Heart left ventricle (tissue), 16 donors: ENCODE data around the gene SYNPO2. TPM values are rescaled to one million over a fixed set of nuclear protein-coding genes. Genes with fewer than 3 reads are reported as not detected.

ENCODE experiments used
- ATAC-seq, 4 donors: fragments of 200-7000 bp; cut with Tn5 transposase; one replicate each; pipeline ENCODE4 v1.9.1; 2020 to 2022; ENCODE audit warnings: moderate library complexity in 4 of 4, mild to moderate bottlenecking in 3 of 4, moderate number of reproducible peaks in 1 of 4
- DNase-seq, 5 donors: peaks; one replicate each; pipeline ENCODE4 v3.0.0-alpha.2; 2020
- H3K27ac ChIP-seq, 12 donors: fragments of 200-600 bp; sonication (generic) in 4 of 12; one replicate each; pipeline versions ENCODE4 v1.5.0 to v1.8.0; 2016 to 2022; ENCODE audit warnings: mild to moderate bottlenecking in 2 of 12
- H3K27me3 ChIP-seq, 9 donors: fragments of 200-600 bp; sonication (generic) in 2 of 9; one replicate each; pipeline versions ENCODE4 v1.5.1 to v1.8.0; 2016 to 2022; ENCODE audit warnings: mild to moderate bottlenecking in 3 of 9
- H3K36me3 ChIP-seq, 9 donors: fragments of 200-600 bp; sonication (generic) in 2 of 9; one replicate each; pipeline versions ENCODE4 v1.5.0 to v1.8.0; 2018 to 2022; ENCODE audit warnings: mild to moderate bottlenecking in 2 of 9
- H3K4me1 ChIP-seq, 12 donors: fragments of 200-600 bp; sonication (generic) in 4 of 12; one replicate each; pipeline versions ENCODE4 v1.5.0 to v1.8.0; 2016 to 2022; ENCODE audit warnings: mild to moderate bottlenecking in 3 of 12
- H3K4me3 ChIP-seq, 12 donors: fragments of 200-600 bp; sonication (generic) in 4 of 12; one replicate each; pipeline versions ENCODE4 v1.5.0 to v1.8.0; 2017 to 2022; ENCODE audit warnings: mild to moderate bottlenecking in 9 of 12, moderate library complexity in 4 of 12
- H3K9me3 ChIP-seq, 12 donors: fragments of 200-600 bp; sonication (generic) in 4 of 12; one replicate each; pipeline versions ENCODE4 v1.5.0 to v1.8.0; 2016 to 2022; ENCODE audit warnings: mild to moderate bottlenecking in 1 of 12
- CTCF ChIP-seq, 12 donors: fragments of 200-600 bp; sonication (generic) in 4 of 12; IDR thresholded peaks; one replicate each; pipeline versions ENCODE4 v1.5.0 to v1.8.0; 2018 to 2022; ENCODE audit warnings: antibody characterized with exemption in 12 of 12, mild to moderate bottlenecking in 5 of 12
- POLR2A ChIP-seq, 2 donors: fragments of 450-650 bp; IDR thresholded peaks; one replicate each; pipeline ENCODE4 v1.6.1; 2017; ENCODE audit warnings: antibody characterized with exemption in 2 of 2, mild to moderate bottlenecking in 2 of 2, moderate library complexity in 2 of 2
- WGBS, 4 donors: extraction: QIAGEN DNeasy Blood & Tissue Kit in 2 of 4; methylation state at CpG; one replicate each; pipeline versions ENCODE4 v1.1.5 to v1.1.7; 2013 to 2018; 5-methylcytosine and 5-hydroxymethylcytosine counted together
- intact Hi-C, 10 donors: fragments of 100-400 bp; cut with DNase I; formaldehyde crosslinking; loops; one replicate each; pipeline versions ENCODE4 v1.11.1 to v1.14.2; 2022
- polyA plus RNA-seq, 2 donors: library from polyadenylated mRNA; stranded (reverse); fragments of 200-250 nt; gene quantifications; one replicate each; pipeline ENCODE4 v1.2.3, GENCODE V29; 2013
- total RNA-seq, 9 donors: library from RNA; depleted of rRNA in 2 of 9; stranded (reverse); fragments of >200 nt in 2 of 9; fragmentation: NEBNext Ultra II Directional in 3 of 9; extraction: Animal tissue kit (Norgen Biotek cat#: 25700) in 3 of 9; gene quantifications; one replicate each; pipeline versions ENCODE4 v1.1.0 to v1.2.4, GENCODE V29; 2016 to 2023
- donor health status: ischemic (EF 13 %, LVEDD 7.1; RV severe dilation, severe dysfunction).
- donor health status: healthy with polysubstance abuse.
- donor health status: DM: no; HTN: yes; CAD: no.
- donor health status: DM: no; HTN: no; CAD: no.
- donor health status: ischemic (EF 25% LVEDD 6.9; RV normal size, moderate dysfunction).
- donor health status: ischemic (EF 25% LVEDD 5.7; RV mildly dilated, moderate dysfunction).
- donor health status: healthy.
- donor health status: DM: yes; HTN: yes; CAD: no.
- donor health status: ischemic (EF 35%, LVEDD 5.7; RV mildly dilated, moderate dysfunction).
- donor health status: nonischemic (EF 11% LVEDD 7.7; RV severe dilation, severe dysfunction).
- donor health status: DM: yes; HTN: yes; CAD: no.
- donor health status: PGD.
- donor health status: ischemic (EF 29% LVEDD 5.4; RV normal size, mild dysfunction).
- donor health status: nonischemic (EF 23%, LVEDD 6.1; RV moderate dilation, normal function).

The SYNPO2 gene
- total and polyA plus RNA-seq, 11 donors: 31.2 to 290 (median 231) TPM

- DNase-seq (no peak), ATAC-seq (no peak)
- peaks cover 0 to 68% (median 43%) of the 10 kb centered on the region in 12 donors for H3K4me1 ChIP-seq
- H3K4me3 ChIP-seq: no peak overlapping the region
- H3K27me3 ChIP-seq: no peaks in the 10 kb centered on the region
- no peak for TF ChIP-seq CTCF (IDR thresholded peaks at IDR 0.05)
- TF ChIP-seq POLR2A (IDR thresholded peaks at IDR 0.05): no peak
- no peaks in the 10 kb centered on the region for H3K9me3 ChIP-seq
- intact Hi-C loops: no loop called here
- H3K27ac ChIP-seq: peak overlapping the region in 6 of 12 donors; percentile 86 to 94 (median 90)
- WGBS, 4 donors: 78 to 86% (median 79%) methylated on average over 4 of the region's 4 CpGs
- H3K36me3 ChIP-seq: peaks cover 0 to 10% (median 0%) of the 10 kb centered on the region in 9 donors
These were observed 135.4 kb downstream of the SYNPO2 start for GRCh38 chr4:119024102-119024501.

GRCh38 chr4:119025420-119025819 lies 136.8 kb downstream of the SYNPO2 start:
- peaks cover 0 to 16% (median 7%) of the 10 kb centered on the region in 9 donors for H3K36me3 ChIP-seq
- peak overlapping the region; percentile 19 to 94 (median 87) for H3K27ac ChIP-seq
- 24 to 33% (median 32%) methylated on average over 4 of the region's 4 CpGs for WGBS, 4 donors
- H3K9me3 ChIP-seq: no peaks in the 10 kb centered on the region
- peak overlapping the region in 4 of 12 donors; percentile 2 to 38 (median 10) for H3K4me3 ChIP-seq
- H3K4me1 ChIP-seq: peaks cover 0 to 62% (median 40%) of the 10 kb centered on the region in 12 donors
- H3K27me3 ChIP-seq: no peaks in the 10 kb centered on the region
- DNase-seq (no peak), ATAC-seq (peak in 2 of 4 donors; percentile 48 to 52)
- intact Hi-C loops: loop anchor here in 4 of 10 donors (5.0 kb wide), 3 partner anchors 33 to 43 kb away; no protein-coding TSS in a partner anchor
- TF ChIP-seq CTCF (IDR thresholded peaks at IDR 0.05) (no peak), POLR2A (IDR thresholded peaks at IDR 0.05) (no peak)

- WGBS, 4 donors: 19 to 36% (median 31%) methylated on average over 4 of the region's 4 CpGs
- TF ChIP-seq POLR2A (IDR thresholded peaks at IDR 0.05): no peak
- no peak for TF ChIP-seq CTCF (IDR thresholded peaks at IDR 0.05)
- peak overlapping the region in 5 of 12 donors; percentile 4 to 43 (median 13) for H3K4me3 ChIP-seq
- H3K27ac ChIP-seq: peak overlapping the region; percentile 19 to 94 (median 87)
- H3K9me3 ChIP-seq: no peaks in the 10 kb centered on the region
- ATAC-seq: peak; percentile 72 to 87 (median 80)
- intact Hi-C loops: loop anchor here in 4 of 10 donors (5.0 kb wide), 3 partner anchors 34 to 44 kb away; no protein-coding TSS in a partner anchor
- peak in 2 of 5 donors; percentile 39 to 52 for DNase-seq
- H3K27me3 ChIP-seq: no peaks in the 10 kb centered on the region
- H3K36me3 ChIP-seq: peaks cover 0 to 23% (median 14%) of the 10 kb centered on the region in 9 donors
- peaks cover 0 to 59% (median 36%) of the 10 kb centered on the region in 12 donors for H3K4me1 ChIP-seq
These were observed 137.4 kb downstream of the SYNPO2 start for GRCh38 chr4:119025916-119026661.
